NCI-H748 (cell line): Measurements from ENCODE around the gene ANKRD13D.
A peak's percentile ranks its signal among the peaks of the same experiment; 100 is the strongest.

Source experiments
- DNase-seq: peaks from one replicate; lab custom pipeline; 2025; ENCODE audit not compliant: unreplicated experiment; lab: John Stamatoyannopoulos, UW

The ANKRD13D gene

DNA sequence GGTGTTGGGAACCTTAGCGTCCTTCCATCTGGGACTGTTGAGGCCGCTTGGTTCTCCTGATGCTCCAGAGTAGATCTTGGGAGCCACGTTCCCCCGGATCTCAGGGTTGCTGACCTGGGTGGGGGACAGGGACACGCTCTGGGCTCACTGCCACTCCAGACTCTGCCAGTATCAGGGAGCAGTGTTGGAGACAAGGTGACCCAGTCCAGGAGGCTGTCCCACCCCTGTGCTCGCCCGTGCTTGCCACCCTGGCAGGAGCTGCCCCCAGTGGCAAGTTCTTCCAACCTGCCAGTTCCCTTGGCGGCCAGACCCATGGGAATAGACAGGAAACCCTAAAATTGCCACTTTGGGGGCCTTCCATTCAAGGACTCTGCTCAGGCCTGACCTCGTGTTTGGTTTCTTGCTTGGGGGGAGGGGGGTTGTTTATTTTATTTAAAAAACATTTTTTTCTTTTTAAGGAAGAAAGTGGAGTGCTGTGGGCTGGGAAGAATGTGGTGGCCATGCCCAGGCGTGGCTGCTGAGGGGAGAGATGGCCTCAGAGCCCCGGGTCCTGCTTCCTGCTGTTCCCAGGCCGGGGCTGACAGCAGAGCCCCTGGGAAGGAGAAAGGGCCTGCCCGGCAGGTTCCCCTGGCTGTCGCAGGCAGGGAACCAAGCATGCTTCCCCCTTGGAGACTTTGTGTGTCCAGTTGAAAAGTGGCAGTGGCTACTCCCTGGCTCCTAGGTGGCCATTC, 15.7 kb upstream of the ANKRD13D start:
- no peak for DNase-seq

DNA sequence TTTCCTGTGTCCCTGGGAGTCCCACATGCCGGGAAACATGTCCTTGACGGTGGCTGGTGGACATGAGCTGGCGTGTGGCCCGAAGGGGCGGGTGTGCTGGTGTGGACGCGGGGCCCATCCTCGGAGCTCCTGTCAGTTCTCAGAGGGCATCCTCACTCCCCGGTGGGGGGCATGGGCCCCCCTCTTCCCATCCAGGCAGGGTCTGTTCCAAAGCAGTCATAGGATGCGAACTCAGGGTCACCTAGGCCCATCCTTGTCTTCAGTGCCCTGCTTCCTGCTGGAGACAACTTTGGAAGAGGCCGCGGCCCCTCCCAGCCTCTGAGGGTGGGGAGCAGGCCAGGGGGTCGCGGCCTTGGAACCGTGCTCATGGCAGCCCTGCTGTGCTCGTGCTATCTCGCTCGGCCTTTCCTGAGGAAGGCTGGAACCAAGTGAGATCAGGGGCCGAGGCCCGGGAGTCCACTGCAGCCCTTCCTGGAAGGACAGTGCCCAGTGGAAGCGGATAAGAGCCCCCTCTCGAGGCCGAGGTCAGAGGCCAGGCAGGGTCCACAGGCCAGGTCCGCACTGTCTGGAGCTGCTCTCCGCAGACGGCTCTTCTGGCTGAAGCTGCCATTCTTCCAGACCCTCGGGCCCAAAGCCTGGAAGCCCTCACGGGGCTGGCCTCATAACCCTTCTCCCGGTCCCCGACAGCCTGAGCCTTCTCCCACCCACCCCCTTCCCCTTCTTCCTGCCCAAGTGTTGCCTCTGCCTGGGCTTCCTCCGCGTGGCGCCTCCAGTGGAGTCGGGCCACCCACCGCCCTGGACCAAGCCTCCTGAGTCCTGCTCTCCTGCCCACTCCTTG, 14.1 kb upstream of the ANKRD13D start:
- no peak for DNase-seq

DNA sequence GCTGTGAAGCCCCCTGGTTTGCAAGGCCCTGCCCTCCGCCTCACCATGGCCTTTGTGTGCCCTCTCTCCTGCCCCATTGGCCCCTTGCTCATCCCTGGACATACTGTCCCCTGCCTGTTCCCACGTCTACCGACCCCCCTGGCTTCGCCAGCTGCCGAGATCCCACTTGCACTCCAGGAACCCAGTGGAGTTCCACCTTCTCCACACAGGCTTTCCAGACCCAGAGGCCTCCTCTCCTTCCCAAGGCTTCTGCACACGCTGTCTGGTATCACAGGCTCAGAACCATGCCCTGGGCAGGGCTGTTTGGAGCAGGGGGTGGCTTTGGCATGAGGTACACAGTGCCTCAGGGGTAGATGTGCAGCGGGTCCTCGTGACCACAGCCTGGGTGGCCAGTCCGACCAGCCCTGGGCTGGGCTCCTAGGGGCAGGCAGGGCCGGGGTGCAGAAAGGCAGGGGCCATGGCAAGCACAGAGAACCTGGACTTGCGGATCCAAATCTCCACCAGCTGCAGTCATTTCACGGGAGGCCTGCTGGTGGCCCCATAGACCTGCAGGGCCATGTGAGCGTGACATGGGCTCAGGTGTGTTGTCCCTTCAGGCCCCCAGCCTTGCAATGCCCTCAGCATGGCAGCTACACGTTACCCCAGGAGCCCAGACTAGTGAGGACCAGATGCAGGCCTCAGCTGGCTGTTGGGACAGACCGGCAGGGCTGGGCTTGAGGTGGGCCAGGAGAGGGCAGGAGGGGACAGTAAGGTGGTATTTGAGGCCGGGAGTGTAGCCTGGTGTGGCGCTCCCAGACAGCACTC, 13.3 kb upstream of the ANKRD13D start:
- no peak for DNase-seq

DNA sequence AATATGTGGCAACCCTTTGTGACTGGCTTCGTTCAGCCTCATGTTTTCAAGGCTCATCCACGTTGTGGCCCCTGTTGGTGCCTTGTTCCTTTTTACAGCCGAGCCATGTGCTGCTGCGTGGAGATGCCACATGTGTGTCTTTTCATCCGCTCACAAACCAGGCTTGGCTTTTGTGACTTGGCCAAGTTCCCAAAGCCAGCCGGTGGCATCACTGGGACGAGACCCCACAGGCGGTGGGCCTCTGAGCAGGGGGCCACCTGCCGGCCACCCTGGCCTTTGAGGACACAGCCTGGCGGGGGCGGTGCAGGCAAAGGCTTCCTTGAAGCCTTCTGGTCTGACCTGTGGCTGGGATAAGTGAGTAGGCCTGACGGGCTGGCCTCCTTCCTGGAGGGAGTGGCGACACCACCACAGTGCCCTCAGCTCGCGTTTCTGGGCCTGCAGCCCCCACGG, 12.3 kb upstream of the ANKRD13D start:
- DNase-seq = no peak

DNA sequence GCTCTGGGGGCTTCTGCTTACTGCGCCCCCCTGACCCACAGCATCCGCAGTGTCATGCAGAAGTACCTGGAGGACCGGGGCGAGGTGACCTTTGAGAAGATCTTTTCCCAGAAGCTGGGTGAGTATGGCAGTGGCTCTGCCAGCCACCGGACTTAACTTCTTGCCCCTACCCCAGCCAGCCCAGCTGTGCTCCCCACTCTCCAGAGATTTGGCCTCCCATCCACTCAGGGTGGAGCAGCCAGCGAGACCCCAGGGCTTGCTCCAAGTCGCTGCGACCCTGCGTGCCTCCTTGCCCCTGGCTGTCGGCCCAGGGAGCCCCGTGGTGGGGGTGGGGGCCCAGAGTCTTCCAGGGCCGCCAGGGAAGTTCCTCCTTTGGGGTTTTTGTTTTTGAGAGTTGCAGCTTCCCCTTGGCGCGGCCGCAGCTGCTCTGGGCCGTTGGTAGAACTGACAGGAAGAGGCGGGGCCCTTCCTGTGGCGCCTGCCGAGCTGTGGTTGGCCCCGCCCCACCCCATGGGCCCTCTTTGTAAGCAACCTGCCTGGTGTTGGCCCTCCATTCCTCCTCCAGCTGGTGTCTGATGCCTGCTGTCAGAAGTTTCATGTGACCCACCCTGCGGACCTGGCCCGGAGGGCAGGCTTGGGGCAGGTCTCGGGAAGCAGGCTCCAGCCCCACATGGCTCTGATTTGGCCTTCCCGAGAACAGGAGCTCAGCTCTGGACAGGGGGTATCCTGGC, 11.7 kb upstream of the ANKRD13D start:
- DNase-seq = peak; percentile 80

DNA sequence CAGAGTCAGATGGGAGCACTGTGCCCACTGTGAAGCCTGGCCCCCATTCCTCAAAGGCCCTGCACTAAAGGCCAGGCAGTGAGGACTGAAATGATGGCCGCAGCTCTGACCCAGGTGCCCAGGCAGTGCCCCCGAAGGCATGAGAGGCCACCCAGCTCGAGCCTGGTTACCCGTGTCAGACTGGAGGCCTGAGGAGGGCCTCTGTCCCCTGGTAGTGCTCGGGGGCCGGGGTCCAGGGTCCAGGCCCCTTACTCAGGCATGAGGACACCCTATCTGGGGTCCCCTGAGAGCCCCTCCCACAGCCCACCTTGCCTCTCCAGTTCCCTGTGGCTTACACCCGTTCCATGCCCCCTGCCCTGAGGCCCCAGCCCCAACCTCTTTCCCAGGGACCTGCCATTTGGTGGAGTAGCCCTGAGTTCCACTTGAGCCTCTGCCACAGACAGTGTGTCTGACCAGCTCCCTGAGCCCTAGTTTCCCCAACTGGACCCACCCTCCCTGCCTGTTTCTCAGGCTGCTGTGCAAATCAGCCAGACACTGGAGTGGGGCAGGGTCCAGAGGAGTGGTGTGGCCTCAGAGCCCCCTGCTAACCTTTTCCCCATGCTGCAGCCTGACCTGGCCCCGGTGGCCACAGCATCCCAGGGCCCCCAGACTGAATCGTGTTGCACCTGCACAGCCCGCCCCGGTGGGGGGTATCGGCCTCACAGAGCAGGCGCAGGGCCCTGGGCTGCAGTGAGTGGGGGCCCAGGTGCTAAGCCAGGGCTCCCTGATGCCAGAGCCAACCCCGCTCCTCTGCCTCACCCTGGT, 10.8 kb upstream of the ANKRD13D start:
- no peak for DNase-seq

DNA sequence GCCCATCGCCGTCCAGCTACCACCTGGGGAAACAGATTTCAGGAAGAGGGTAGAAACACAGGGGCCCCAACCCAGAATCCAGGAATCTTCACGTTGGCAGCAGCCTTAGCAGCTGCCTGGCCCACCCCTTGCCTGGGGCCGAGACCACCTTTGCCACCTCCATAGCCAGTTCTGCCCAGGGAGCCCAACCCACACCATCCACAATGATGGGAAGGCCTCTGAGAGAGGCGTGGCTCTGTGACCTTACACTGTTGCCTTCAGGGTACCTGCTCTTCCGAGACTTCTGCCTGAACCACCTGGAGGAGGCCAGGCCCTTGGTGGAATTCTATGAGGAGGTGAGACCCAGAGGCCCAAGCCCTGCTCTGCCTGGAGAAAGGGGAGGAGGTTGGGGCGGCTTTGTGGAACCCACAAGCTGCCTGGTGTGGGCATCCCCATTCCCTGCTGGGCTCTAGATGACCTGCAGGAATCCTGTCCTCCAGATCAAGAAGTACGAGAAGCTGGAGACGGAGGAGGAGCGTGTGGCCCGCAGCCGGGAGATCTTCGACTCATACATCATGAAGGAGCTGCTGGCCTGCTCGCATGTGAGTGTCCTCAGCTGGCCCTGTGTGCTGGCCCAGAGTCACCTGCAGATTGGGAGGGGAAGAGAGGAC, 10.0 kb upstream of the ANKRD13D start:
- no peak for DNase-seq

DNA sequence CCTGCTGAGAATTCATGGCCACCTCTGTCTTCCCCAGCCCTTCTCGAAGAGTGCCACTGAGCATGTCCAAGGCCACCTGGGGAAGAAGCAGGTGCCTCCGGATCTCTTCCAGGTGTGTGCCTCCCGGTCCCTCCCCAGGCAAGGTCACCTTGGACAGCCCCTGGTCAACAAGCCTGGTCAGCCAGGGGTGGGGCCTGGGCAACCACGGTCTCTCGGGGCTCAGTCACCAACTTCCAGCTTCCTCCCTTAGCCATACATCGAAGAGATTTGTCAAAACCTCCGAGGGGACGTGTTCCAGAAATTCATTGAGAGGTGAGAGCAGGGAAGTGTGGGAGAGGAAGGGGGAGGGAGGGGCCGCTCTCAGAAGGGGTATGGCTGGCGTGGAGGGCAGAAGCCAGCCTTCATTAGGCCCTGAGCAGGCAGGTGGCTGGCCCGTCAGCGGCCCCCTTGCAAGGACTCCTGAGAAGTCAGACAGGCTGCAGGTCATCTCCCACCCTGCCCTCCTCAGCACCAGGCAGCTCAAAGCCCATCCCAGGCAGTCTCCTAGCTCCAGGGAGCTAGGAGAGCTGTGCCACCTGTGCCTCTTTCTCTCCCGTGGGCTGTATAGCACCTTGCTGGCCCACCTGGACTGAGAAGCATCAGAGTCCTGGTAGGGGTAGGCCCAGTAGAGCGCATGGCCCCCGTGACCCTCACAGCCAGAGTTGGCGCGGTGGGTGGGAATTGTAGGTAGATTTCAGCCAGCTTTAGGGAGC, 9.3 kb upstream of the ANKRD13D start:
- no peak for DNase-seq

DNA sequence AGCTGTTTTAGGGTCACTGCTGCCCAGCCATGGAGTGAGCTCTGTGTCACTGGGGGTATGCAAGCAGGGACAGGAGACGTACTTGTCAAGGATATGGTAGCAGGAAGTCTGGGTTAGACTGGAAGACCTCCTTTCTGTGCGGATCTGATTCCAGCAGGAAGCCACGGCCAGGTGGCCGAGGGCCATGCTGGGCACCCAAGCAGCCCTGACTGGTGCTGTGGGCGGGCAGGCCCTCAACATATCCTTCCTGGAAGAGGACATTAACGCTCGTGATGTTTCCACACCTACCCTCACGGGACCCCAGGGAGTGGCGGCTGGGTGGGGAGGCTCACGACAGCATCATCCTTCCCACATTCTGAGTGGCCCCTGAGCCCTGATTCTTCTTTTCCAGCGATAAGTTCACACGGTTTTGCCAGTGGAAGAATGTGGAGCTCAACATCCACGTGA, 8.7 kb upstream of the ANKRD13D start:
- no peak for DNase-seq

DNA sequence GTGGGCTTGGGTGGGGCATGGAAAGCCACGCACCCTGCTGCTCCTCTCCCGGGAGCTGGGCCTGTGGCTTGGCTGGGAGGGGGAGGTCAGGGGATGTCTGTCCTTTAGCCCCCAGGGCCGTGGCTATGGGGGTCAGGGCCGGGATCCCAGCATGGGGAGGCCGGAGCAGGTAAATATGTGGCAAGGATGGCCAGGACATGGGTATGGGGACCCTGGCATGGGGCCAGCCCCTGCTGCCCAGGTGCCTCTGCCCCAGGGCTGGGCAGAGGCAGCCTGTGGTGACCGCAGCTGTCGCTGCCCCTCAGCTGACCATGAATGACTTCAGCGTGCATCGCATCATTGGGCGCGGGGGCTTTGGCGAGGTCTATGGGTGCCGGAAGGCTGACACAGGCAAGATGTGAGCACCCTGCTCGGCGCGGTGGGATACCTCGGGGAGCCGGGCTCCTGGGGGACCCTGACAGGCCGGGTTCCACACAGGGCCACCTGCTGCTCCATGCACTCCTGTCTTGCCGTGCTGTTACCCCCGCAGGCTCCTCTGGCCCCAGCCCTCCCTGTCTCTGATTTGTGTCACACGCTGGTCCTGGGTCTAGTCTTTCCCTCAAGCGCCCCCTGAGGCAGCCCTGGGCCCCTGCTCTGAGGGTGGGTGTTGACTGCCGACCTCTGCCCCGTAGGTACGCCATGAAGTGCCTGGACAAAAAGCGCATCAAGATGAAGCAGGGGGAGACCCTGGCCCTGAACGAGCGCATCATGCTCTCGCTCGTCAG, 8.1 kb upstream of the ANKRD13D start:
- DNase-seq = no peak

DNA sequence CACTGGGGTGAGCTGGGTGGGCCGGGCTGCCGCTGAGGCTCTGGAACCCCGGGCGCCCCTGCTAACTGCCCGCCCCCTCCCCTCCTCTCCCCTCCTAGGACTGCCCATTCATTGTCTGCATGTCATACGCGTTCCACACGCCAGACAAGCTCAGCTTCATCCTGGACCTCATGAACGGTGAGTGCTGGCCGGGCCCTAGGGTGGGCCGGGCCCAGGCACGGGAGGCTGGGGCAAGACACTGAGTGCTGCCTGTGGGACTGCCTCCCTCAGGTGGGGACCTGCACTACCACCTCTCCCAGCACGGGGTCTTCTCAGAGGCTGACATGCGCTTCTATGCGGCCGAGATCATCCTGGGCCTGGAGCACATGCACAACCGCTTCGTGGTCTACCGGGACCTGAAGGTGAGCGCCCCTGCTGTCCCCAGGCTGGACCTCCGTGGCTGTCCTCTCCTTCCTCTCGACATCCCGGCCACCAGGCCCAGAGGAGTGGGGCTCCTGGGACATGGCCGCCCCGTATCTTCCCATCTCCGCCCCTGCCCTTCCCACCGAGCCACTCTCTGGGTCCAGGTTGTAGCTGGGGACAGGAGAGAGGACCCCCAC, 7.5 kb upstream of the ANKRD13D start:
- DNase-seq = no peak

DNA sequence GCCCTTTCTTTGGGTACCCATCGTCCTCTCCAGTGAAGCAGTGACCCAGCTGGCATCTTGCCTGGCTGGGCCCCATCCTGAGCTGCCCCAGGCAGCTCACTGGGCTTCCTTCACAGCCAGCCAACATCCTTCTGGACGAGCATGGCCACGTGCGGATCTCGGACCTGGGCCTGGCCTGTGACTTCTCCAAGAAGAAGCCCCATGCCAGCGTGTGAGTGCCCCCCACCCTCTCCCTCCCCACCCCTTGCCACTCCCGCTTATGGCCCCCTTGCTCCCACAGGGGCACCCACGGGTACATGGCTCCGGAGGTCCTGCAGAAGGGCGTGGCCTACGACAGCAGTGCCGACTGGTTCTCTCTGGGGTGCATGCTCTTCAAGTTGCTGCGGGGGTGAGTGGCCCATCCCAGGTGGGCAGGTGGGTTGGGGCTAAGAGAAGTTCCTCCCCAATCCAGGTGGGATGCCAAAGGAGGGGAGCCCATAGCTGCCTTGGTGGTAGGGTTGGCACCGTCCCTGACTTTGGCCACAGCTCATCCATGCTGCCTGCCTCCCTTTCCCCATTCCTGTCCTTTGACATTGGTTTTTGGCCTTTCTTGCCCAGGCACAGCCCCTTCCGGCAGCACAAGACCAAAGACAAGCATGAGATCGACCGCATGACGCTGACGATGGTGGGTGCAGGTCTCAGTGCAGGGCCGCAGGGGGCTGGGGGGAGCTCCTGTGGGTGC, 6.8 kb upstream of the ANKRD13D start:
- DNase-seq = no peak

DNA sequence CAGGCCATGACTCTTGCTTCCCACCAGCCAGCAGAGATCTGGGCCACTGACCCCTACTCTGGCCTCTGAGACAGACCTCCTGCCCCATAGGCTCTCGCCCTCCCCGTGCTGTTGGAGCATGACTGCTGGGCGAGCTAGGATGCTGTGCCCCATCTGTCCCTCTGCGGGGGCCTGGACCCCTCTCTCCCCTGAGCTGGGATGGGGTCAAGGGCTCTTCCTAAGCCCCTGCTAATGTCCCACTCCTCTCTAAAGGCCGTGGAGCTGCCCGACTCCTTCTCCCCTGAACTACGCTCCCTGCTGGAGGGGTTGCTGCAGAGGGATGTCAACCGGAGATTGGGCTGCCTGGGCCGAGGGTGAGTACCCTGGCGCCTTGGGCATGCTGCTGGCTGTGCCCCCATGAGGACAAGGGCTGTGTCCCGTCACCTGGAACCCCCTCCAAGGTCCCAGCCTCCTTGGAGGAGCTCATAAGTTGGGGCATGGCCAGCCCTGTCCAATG, 6.2 kb upstream of the ANKRD13D start:
- no peak for DNase-seq

DNA sequence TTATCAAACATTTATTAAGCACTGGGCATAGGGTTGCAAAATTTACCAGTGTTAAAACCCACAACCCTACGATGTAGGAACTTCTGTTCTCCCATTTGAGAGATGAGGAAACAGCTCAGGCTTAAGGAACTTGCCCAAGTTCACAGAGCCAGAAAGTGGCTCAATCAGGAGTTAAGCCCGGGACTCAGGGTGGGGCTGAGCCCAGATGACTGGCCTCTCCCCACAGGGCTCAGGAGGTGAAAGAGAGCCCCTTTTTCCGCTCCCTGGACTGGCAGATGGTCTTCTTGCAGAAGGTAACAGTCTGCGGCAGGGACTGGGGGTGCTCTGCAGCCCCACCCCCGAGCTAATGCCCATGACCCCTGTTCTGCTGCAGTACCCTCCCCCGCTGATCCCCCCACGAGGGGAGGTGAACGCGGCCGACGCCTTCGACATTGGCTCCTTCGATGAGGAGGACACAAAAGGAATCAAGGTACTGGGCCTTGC, 5.6 kb upstream of the ANKRD13D start:
- no peak for DNase-seq

DNA sequence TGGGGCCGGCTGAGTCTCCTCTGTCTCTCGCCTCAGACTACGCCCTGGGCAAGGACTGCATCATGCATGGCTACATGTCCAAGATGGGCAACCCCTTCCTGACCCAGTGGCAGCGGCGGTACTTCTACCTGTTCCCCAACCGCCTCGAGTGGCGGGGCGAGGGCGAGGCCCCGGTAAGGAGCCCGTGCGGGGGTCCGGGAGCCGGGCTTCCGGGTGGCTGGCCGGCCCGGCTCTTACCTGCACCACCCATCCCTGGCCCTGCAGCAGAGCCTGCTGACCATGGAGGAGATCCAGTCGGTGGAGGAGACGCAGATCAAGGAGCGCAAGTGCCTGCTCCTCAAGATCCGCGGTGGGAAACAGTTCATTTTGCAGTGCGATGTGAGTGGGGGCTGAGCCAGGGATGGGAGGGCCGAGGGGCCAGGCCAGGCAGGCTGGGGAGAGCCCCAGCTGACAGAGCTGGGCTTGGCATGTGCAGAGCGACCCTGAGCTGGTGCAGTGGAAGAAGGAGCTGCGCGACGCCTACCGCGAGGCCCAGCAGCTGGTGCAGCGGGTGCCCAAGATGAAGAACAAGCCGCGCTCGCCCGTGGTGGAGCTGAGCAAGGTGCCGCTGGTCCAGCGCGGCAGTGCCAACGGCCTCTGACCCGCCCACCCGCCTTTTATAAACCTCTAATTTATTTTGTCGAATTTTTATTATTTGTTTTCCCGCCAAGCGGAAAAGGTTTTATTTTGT, 4.1 kb upstream of the ANKRD13D start:
- DNase-seq = no peak
